GM20000 (cell line): ENCODE data around the gene TSC22D2.

Experiments used
- DNase-seq: peaks from one replicate; pipeline ENCODE4 v3.0.0; 2012; ENCODE audit warnings: low spot score
- TF ChIP-seq, protein P1 (sequence below): IDR thresholded peaks from 2 replicates; pipeline ENCODE4 v1.5.1; 2012; ENCODE audit warnings: mild to moderate bottlenecking, control low read depth; ENCODE audit errors: extremely low read depth, missing control alignments

The TSC22D2 gene

DNA sequence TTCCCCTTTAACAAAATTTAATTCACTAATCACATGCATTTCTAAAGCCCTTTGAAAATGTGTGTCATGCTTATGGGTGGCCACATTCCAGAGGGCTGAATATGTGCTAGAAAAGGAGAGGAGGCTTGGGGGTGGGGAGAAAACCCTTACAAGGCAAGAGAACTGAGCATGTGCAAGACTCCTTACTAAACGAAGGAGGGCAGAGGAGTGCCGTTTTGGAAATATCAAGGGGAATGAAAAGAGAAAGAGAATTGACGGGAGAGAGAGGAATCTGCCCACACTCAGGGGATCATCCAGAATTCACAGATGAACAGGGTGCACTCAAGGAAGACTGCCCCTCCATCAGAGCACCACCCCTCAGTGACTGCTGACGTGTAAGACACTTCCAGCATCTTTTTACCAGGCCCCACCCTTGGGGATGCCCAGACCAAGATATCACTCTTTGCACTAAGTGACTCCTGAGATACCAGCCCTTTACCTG is 37.9 kb upstream of the TSC22D2 start:
- DNase-seq, result no peak
- TF ChIP-seq, protein P1, sequence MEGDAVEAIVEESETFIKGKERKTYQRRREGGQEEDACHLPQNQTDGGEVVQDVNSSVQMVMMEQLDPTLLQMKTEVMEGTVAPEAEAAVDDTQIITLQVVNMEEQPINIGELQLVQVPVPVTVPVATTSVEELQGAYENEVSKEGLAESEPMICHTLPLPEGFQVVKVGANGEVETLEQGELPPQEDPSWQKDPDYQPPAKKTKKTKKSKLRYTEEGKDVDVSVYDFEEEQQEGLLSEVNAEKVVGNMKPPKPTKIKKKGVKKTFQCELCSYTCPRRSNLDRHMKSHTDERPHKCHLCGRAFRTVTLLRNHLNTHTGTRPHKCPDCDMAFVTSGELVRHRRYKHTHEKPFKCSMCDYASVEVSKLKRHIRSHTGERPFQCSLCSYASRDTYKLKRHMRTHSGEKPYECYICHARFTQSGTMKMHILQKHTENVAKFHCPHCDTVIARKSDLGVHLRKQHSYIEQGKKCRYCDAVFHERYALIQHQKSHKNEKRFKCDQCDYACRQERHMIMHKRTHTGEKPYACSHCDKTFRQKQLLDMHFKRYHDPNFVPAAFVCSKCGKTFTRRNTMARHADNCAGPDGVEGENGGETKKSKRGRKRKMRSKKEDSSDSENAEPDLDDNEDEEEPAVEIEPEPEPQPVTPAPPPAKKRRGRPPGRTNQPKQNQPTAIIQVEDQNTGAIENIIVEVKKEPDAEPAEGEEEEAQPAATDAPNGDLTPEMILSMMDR, result no peak

DNA sequence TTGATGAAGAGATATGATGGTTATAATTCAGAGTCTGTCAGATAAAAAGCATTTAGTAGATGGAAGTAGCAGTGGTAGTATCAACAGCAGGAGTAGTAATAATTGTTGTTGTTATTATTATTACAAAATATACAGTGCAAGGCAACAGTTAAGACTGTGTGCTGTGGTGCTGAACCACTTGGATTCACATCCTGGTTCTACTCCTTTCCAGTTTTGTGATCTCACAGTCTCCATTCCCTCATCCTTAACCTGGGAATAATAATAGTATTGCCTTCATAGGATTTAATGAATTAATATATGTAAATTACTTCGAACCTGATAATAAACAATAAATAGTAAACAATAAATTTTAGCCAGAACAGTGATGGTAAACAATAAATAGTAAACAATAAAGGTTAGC is 37.1 kb upstream of the TSC22D2 start:
- no peak for DNase-seq
- TF ChIP-seq, protein P1, result no peak

DNA sequence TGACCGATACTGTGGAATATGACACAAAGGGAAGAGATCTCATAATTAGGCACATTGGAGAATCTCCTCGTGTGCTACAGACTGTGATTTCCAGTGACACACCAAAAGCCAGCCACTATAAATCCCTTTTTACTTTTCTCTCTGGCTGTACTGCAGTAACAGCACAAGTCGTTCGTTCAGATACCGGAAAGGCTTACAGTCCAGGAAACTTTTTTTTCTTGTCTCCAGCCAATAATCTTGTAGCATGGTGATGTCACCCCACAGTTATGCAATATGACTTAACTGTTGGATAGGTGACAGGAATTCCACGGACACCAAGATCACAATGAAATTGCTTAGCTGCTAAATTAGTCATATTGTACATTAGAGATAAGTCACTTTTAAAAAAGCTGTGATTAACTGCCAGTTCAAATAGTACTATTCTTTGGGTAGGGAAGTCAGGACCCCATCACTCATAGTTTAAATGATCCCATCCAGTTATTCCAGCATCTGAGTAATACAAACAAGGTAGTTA is 36.3 kb upstream of the TSC22D2 start:
- no peak for DNase-seq
- TF ChIP-seq, protein P1, result no peak

DNA sequence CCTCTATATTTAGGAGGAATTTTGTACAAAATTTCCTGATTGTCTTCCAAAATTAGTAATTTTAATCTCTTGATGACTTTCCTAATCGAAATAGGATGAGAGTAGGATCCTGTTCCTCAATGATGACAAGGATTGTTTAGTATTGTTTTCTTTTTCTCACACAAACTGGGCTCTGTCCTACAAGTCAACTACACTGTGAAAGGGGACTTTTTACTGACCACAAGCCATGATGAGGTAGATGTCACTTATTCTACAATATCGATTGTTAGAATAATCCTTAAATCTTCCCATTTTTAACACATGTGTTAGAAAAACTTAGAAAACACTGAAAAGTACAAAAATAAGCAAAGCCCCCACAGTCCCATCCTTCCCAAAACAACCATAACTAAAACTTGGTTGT is 35.8 kb upstream of the TSC22D2 start:
- TF ChIP-seq, protein P1, result no peak
- DNase-seq, result no peak

DNA sequence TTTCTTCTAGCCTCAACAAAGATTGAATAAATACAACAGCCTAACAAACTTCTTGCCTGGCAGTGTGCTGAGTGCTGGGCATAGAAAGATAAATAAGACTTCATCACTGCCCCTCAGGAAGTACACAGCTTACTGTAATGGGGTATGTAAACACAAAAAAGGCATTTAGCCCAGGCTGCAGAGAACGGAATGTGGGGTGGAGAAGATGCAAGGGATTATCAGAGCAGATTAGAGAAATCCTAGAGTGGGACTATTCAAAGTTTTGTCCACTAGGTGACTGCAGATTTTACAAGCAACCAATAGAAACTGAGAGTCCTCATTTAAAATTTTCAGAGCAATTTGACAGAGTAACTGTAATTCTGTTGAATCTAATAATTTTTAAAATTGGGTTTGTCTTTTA is 35.4 kb upstream of the TSC22D2 start:
- peak; percentile 14 for DNase-seq
- TF ChIP-seq, protein P1, result no peak

DNA sequence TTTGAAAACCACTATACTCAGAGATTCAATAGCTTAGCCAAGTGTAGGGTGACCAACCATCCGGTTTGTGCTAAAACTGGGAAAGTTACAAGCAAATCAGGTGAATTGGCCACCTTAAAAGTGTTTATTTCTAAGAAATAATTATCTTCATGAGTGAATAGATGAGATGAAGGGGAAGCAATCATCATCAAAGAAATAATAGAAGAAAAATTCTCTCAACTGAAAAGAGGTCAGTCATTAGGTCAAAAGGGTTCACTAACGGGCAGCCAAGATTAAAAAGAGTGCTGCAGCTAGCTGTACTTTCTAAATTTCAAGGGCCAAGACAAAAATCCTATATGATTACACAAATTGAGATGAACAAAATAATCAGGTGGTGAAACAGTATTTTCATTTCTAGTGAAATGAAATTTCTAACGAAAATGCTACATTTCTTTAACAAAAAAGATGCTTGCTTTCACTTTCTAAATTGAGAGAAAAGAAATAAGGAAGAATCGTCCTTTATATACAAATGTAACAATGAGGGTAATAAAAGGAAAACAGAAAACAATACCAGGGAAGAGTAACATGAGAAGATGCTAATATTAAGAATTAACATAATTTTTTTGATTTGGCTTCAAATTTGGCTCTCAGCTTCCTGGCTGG is 34.7 kb upstream of the TSC22D2 start:
- DNase-seq, result no peak
- TF ChIP-seq, protein P1, result no peak

DNA sequence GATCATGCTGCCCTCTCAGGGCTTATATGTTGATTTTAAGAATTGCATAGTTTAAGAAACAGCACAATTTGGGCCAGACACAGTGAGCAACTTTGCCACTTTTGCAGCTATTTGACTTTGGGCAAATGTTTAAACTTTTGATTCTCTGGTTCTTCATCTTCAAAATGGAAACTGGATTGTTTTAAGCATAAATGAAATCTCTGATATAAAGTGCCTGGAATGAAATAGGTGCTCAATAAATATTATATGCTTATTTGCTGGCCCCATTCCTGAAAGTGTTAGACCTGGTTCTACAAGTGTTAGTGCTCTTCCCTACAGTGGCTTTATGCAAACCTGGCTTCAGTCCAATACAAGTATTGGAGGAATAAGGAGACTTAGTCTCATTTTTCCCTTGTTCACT is 33.1 kb upstream of the TSC22D2 start:
- no peak for DNase-seq
- TF ChIP-seq, protein P1, result no peak
